NT2/D1 (cell line): ENCODE results near the gene GIPC2.

ENCODE experiments used
- SUZ12 ChIP-seq: IDR thresholded peaks from 2 replicates; pipeline ENCODE4 v1.6.1; 2011; ENCODE audit not compliant: insufficient read length, insufficient read depth; ENCODE audit errors: extremely low read depth
- YY1 ChIP-seq: IDR thresholded peaks from 2 replicates; pipeline ENCODE4 v1.6.1; 2011; ENCODE audit not compliant: insufficient read length, insufficient read depth
- ZNF274 ChIP-seq: IDR thresholded peaks from 2 replicates; pipeline ENCODE4 v1.6.1; 2011; ENCODE audit warnings: mild to moderate bottlenecking, low read depth, low read length

GRCh38 chr1:78003070-78003746 is 42.6 kb upstream of the GIPC2 start:
- TF ChIP-seq YY1 (no peak), ZNF274 (no peak), SUZ12 (no peak)
